Measurements from ENCODE around the gene RTTN. TPM values are rescaled to one million over a fixed set of nuclear protein-coding genes. Genes with fewer than 3 reads are reported as not detected.

RTTN gene
- polyA plus RNA-seq (2011; rRNA removed): 24.6 and 25.3 TPM in 2 replicates
- polyA plus RNA-seq (2012; cell fraction: cytosol; rRNA removed): 6.2 and 7.3 TPM in 2 replicates
- 10.2 and 16.1 TPM in 2 replicates for polyA plus RNA-seq (2012; cell fraction: nucleus; rRNA removed)
- 8.4 to 9.9 TPM (median 9.5 TPM) in 3 replicates for polyA plus RNA-seq (2017; fragmentation: RNase III; extraction: RNeasy Plus Mini Kit Qiagen cat#74134 plus additional on column Dnase treatment)
- polyA minus RNA-seq (2011; rRNA and poly(A)+ RNA removed): 58.9 and 61.8 TPM in 2 replicates

GRCh38 chr18:70205421-70206397 lies at the start of gene RTTN:
Gene RTTN (minus strand): TSS chr18:70205687. CDS start chr18:70205658, 29 bp downstream.
- POLR2A ChIA-PET: interaction anchor here (0.8 to 1.3 kb wide), 5 partner anchors 11 to 249 kb away, joined by 3 to 5 read pairs (median 4); no protein-coding TSS in a partner anchor
- peak within 1 kb of the TSS; percentile 87 to 98 for H3K27ac ChIP-seq
- H3K9me3 ChIP-seq: no peaks in the 10 kb centered on the region
- H3K4me3 ChIP-seq: peak within 1 kb of the TSS; percentile 77
- peaks cover 19% of the 10 kb centered on the region for H3K4me1 ChIP-seq
- no peak for FAIRE-seq
- peak within 1 kb of the TSS; percentile 88 for H3K4me2 ChIP-seq
- peak; percentile 71 to 94 for DNase-seq (ENCODE audit: low read depth in 1 of 2, low spot score in 1 of 2)
- ATAC-seq: peak; percentile 99 to 100
- WGBS (ENCODE audit: missing lambda C conversion rate): 1% methylated on average over 43 of the region's 78 CpGs
- CTCF ChIA-PET: interaction anchor here (1.1 to 1.4 kb wide), 3 partner anchors 9 to 10 kb away, joined by 3 to 8 read pairs (median 4); no protein-coding TSS in a partner anchor
- TF ChIP-seq MYC (IDR thresholded peaks at IDR 0.05; ENCODE audit: borderline replicate concordance, low read length) (no peak), BHLHE40 (IDR thresholded peaks at IDR 0.05; ENCODE audit: low read depth, low read length) (no peak), RARB (CRISPR knock-in tag; IDR thresholded peaks at IDR 0.05) (no peak), MAFK (IDR thresholded peaks at IDR 0.05; ENCODE audit: partially characterized antibody) (no peak), RCOR1 (IDR thresholded peaks at IDR 0.05; ENCODE audit: low read depth, low read length) (no peak), HDAC2 (IDR thresholded peaks at IDR 0.05) (no peak), HOXB5 (CRISPR knock-in tag; IDR thresholded peaks at IDR 0.05) (no peak), HMGXB4 (CRISPR knock-in tag; IDR thresholded peaks at IDR 0.05; ENCODE audit: borderline replicate concordance) (no peak), NPAS2 (CRISPR knock-in tag; IDR thresholded peaks at IDR 0.05; ENCODE audit: borderline replicate concordance) (no peak), ZC3H11A (IDR thresholded peaks at IDR 0.05) (peak; percentile 15; the same call in 1 of the 2 replicates), RFX5 (IDR thresholded peaks at IDR 0.05) (0 out of 2 replicates have a peak, but pooled peaks have one; percentile 27), CTCF (IDR thresholded peaks at IDR 0.05) (no peak), FOXS1 (CRISPR knock-in tag; IDR thresholded peaks at IDR 0.05) (no peak), EHMT2 (IDR thresholded peaks at IDR 0.05; ENCODE audit: low read depth) (no peak), BCL3 (IDR thresholded peaks at IDR 0.05) (peak; percentile 27; the same call in 1 of the 3 replicates), EP300 (IDR thresholded peaks at IDR 0.05) (no peak), MAZ (IDR thresholded peaks at IDR 0.05; ENCODE audit: borderline replicate concordance, low read depth, low read length) (no peak), ESRRA (IDR thresholded peaks at IDR 0.05; ENCODE audit: borderline replicate concordance, low read length) (no peak), KDM1A (IDR thresholded peaks at IDR 0.05; ENCODE audit: low read depth) (no peak), TFCP2L1 (CRISPR knock-in tag; IDR thresholded peaks at IDR 0.05) (no peak), ZSCAN20 (CRISPR knock-in tag; IDR thresholded peaks at IDR 0.05) (no peak), CEBPB (IDR thresholded peaks at IDR 0.05) (no peak), E2F6 (IDR thresholded peaks at IDR 0.05; ENCODE audit: borderline replicate concordance, low read depth) (peak; percentile 90), REST (IDR thresholded peaks at IDR 0.05) (no peak), ELK1 (IDR thresholded peaks at IDR 0.05; ENCODE audit: low read depth, low read length) (no peak), RNF2 (IDR thresholded peaks at IDR 0.05; ENCODE audit: borderline replicate concordance, low read depth) (no peak), HOXA7 (CRISPR knock-in tag; IDR thresholded peaks at IDR 0.05) (no peak)

Measured in A549 (cell line).